Stimulated activated CD8-positive, alpha-beta memory T cell treated with anti-CD3 and anti-CD28 coated beads, Interleukin-12 subunit alpha, Interleukin-12 subunit beta, amount 100 ng/mL, for 1 hour (primary cell): ENCODE data around the gene ELP4.

ENCODE experiments used
- DNase-seq: peaks from one replicate; pipeline ENCODE4 v3.0.0-alpha.2; 2020; ENCODE audit warnings: low read depth

ELP4 gene

DNA sequence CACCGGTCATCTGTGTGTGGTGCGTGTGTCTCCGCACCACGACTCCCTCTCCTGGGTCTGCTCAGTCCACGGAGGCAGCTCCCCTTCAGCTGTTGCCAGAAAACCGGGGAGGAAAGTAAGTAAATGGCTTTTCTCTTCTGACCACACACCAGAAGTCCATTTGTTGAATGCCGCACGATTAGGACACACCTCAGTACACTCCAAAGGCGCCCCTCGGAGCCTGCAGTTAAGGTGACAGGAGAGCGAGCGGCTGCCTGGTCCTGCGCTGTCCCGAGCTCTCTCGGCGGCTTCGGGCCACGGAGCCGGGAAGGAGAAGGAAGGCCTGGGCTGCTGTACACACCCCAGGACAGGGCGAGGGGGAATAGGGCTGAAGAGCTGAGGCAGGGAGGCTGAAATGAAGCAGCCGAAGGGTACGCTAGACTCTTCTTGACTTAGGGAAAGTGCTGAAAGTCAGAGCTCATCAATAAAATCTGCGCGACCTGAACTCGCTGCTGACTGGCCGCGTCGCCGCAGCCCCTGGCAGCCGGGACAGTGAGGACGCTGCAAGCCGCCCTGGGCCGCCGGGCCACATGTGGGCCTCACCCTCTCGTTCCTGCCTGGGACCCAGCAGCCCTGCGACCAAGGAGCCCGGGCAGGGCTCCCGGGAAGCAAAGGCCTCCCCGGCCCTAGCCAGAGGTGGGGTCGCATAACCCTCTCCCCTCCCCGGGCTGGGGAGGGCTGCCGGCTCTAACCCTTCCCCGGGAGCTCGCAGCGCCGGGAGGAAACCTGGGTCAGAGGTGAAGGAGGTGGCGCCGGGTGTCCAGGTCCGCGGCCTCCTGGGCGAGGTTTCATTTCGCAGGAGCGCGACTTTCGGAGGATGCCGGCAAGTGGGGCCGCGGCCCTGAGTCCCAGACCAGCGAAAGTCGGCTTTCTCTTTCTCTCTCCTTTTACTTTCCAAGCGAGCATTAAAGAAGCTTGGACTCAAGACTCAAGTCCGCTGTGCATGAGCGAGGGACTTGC is 303.1 kb downstream of the ELP4 start:
- no peak for DNase-seq

DNA sequence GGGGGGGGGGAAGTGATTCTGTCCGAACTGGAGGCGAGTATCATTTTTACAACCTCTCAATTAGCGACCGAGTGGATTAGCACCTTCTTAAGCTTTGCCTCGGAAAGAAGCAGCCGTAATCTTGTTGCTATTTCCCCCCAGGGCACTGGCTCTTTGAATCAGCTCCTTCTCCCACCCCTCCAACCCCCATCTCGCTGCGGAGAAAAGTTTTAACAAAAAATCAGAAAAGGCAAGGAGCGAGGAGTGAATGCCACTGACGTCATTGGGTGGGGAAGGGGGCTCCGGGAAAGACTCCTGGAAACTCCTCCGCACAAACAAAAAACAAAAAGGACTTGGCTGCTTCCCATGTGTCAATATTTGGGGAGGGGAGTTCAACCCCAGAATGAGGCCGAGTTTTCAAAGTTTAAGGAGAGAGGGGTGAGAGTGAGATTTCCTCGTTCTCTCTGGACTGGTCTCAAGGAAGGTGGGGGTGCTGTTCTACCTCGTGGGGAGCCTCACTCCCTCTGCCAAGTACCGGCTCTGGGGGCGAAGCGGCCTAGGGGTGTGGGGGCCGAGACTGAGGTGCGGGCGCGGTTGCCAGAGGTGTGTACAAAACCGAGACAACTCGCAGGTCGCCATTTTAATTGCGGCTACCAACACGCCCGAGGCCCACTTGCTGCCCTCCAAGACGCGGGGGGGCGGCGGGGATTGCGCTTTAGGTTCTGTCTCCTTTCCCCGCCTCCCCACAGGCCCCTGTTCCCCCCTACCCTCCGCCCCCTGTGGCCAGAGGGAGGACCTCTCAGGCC is 304.0 kb downstream of the ELP4 start:
- DNase-seq = no peak

DNA sequence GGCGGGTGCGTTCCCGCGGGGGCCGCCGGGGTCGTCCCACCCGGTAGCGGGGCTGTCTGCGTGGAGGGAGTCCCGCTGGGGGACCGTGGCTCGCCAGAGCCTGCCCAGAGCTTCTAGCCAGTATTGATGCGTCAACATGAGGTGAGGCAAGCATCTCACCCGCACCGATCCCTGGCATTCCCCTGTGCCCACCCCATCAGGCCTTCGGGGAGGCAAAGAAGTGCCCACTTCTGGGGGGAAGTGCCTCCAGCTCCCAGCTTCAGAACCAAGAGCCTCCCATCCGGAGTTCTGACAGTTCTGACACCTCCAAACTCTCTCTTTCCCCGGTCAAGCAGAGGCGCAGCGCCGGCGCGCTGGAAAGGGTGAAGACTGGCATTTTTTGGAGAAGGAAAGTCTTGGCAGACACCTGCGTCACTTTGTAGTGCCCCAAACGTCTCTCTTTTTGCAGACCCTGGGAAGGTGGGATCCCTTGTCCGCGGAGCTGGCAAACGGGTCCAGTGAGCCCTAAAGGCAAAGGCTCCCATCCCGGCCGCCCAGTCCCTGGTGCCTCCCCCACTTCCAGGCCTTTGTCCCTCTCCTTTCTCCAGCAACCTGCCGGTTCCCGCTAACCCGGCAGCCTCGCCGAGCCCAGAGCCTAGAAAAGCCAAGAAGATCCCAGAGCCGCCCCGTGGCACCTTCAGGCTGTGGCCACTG is 304.8 kb downstream of the ELP4 start:
- DNase-seq = no peak

DNA sequence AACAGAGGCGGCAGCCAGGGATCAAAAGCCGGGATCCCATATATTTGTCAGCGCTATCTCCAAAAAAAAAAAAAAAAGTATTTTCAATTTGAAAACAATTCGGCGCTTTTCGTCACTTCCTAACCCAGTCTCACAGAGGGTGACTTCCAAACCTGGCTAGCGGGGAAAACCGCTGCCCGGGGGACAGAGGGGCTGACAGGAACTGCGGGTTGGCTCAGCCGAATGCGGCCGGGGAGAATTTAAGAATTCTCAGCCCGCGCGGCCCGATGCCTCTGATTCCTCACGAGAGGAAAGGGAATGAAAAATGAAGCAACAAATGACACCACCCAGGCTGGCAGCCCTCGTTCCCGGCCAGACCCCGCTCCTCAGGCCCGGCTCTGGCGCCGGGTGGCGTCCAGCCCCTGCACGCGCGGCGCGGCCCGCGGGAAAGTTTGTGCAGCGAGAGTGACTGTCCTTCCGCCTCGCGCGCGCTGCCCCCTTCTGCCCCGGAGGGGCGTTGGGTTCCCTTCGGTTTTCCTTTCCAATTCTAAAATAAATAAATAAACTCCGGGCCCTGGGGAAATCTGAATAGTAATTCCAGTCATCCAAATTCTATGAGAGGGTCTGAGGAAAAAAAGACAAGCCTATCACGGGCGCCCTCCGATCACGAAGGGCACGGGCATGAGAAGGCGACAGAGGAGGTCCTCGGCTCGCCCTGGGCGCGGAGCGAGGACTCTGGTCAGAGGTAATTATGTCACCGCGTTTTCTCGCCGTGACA is 306.3 kb downstream of the ELP4 start:
- no peak for DNase-seq

DNA sequence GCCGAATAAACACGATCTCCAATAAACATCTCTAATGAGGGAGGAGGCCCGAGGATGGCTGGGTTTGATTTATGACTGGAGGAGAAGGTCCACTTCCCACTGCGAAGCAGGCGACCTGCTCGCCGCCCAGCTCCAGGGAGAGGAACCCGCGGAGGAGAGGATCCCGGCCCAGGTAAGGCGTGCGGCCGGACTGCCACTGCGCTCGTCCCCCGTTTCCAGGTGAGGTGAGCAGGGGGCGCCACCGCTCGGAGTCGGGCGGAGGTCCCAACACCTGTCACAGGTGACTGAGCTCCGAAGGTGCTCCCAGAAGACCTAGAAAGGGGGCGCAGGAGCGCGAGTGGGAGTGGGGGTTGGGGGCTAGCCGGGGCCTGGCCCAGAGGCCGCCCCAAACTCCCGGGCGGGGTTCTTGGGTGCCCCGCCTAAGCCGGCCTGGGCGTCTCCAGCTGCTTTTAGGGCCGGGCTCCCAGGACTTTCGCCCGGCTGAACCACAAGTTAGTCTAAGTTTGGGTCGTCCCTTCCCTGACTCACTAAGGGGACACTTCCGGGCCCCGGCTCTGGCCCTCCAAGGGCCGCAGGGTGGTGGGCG is 307.0 kb downstream of the ELP4 start:
- no peak for DNase-seq

DNA sequence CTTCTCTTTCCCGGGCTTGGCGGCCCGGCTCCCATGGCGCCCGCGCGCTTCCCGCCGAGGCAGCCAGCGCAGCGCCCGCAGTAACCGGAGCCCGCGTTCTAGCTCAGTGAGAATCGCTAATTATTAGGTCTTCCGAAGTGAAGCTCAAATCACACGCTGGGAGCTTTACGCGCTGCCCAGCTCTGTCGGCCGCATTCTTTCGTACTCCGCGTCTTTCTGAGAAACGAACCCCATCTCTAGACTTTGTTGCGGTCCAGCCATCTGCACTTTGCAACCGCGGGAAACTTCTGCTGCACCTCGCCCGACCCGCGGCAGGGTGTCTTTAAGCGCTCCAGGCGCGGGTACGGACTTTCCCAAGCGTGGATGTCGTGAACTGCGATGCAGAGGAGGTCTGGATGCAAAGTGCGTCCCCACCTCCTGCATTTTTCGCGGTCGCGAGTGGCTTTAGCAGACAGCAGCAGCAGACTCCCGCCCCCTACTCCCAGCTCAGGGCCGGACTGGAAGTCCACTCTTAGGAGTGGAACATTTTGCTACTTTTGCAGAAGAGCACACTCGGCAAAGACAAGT is 307.6 kb downstream of the ELP4 start:
- DNase-seq = no peak

DNA sequence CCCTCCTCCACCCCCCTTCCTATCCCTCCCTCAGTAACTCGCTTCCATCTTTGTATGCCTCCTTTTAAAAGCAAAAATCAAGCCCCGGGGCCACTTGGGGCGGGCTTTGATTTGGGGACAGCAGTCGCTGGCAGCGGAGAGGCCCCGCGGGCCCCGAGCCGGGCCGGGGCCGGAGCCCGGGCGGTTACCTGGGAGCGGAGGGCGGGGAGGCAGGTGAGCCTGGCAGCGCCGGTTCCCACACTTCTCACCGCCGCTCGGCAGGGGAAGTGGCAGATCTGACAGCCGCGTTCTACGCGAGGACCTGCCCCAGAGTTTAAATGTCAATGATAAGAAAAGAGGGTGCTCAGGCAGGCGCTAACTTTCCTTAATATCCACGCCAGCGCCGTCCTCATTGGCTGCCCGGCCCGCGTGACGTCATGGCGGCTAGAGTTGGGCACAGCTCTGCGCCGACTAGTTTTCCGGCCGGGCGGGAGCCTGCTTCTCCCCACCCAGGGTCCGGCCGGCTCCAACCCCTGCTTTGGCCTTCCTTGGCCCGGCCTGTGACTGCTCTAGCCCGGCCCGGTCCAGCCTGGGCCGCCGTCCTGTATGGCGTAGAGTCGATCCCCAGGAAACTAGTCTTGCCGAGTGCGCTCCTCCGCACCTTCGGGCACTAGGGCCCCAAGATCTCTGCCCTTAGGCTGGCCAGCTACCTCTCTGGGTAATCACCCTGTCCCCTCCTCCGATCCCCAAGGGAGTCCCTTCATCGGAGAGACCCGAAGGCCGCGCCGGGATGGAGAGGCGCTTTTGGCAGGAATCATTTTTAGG is 308.3 kb downstream of the ELP4 start:
- no peak for DNase-seq

DNA sequence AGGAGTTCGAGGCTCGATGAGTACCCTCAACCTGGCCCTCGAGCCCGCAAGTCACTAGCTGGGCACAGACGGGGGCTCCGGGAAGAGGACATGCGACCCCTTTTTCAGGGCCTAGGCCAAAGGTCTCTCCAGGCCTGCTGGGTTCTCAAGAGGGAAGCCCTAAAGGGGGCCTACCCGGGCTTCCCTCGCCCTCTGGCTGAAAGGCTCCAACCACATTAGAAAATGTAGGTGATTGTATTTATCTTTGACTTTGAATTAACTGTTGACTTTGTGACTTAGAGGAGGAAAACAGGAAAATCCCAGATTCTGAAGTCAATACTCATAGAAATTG is 308.8 kb downstream of the ELP4 start:
- no peak for DNase-seq

DNA sequence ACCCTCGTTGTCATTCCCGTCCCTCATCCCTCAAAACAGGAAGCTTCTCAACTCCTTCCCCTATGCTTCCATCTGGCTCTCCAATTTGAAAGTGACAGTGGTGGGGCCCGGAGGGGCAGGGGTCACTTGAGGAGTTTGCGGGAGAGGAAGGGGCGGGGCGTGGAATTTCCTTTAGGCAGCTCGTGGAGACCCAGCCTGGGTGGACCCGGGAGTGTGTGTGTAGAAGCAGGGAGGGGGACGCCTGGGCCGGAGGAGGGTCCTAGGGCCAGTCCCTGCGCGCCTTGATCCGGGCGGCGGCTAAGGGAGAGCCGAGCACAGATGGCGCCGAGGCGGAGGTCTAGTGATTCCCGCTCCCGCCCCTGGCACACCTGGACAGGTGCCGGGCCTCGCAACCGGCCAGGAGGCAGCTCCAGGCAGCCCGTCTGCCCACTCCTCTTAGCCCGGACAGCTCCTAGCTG is 309.3 kb downstream of the ELP4 start:
- DNase-seq = no peak

DNA sequence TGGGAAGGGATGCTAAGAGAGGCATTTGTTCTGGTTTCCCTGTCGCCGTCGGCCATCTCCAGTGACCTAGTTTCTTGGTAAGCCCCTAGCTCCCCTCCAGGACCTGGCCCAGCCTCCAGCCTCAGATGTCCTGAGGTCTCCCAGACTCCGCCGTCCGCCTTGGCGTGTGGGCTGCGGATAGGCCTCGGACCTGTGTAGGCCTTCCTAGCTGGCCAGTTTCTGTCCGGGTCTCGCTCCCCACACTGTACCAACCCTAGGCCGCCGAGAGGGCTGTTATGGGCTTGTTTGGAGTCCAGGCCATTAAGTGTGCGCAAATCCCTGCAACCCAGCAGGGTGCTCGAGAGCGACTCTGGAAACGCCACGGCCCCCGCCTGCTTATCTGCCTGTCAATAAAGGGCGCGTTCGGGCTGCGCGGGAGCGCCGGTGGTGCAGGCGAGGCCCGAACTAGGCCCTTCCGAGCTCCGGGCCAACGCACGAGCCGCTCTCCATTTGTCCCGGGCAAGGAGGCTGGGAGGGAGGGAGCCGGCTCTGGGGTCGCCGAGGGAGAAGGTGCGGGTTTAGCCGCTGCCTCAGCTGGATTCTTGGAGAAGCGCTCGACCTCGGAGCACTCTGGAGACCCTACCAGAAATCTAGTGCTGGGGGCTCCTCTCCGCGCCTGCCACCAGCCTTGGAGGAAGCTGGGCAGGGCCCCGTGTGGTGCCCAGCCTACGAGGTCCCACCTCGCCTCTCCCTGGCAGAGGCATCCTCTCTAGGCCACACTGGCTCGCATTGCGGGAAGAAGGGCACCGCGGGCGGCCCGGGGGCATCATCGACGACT is 310.3 kb downstream of the ELP4 start:
- DNase-seq = no peak

DNA sequence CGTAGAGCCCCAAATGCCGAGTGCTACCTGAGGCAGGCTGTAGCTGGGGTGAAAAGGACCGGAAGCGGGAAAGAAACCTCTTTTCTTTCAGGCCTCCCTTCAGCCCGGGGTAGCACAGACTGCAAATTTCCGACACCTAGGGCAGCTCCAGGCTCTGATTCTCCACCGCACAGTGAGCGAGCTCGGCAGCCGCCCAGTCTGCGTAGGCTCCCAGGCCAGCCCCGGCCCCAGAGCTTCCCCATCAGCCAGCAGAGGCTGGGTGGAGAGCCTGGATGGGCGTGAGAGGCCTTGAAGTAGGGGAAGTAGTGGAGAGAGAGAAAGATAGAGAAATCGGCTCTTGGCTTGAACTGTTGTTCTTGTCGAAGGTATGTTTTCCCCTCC is 310.9 kb downstream of the ELP4 start:
- DNase-seq = no peak

DNA sequence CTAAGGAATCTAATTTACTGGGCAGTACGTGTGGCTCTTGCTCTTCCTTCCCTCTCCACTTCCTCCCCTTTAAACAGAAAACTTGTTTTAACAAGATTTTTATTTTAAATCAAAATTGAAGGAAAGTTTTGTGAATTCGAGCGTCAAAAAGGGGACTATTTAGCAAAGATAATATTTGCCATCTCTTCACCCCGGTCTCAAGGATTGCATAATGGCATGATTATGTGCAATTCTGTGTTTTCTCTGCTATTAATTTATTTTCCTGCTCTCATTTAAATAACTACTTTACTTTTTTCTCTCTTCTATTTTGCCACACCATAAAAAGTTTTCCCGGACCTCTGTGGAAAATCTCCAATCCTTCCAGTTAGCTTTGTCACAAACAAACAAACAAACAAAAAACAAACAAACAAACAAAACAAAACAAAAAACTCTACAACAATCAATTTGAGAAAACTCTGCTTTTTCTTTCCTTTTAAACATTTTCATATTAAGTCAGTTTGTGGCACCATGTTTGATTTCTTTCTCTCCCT is 311.7 kb downstream of the ELP4 start:
- DNase-seq = no peak

DNA sequence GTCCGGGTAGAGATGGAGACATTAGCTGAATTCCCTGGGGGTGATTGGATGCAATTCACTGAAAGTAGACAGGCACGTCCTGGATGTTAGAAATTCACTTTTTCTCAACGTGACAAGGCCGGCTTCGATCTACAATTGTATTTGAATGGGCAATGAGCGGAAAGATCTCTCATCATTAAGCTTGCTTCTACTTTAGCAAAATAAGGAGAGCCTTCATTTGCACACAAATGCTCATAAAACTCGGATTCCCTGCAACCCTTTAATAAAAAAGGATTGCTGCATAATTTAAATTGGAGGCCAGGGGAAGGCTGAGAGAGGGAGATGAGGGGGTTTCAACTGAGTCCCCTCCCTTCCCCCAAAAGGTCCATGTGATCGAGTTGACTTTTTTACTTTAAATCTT is 312.2 kb downstream of the ELP4 start:
- no peak for DNase-seq

DNA sequence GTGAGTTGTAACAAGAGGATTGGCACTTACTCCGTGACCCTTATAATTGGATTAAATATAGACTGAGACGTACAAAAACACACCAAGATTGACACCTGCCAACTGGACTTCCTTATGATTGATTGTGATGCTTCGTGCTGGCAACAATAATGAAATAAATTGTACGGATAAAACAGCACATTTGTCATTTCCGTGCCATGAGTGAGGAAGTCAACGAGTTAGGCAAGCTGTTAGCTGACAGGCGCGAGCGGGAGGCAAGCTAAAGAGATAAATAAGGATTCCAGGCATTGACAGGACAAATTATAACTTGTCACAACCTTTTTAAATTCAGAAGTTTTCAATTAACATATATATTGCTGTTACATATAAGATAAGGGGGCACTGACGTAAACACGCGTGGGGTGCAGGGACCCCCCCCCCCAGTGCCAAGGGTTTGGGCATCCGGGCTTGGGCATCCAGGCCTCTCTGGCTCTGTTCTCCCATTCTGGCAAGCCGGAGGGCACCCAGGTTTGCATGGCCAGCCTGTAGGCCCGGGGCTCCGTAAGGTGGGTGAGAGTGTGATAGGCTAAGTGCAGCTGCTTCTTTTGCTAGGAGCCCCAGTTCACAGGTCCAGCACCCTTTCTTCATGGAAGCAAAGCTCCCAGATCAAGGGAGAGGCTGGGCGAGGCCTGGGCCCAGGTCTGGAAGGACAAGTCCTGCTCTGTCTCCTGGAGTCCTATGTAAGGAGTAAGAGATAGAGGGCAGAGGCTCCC is 312.8 kb downstream of the ELP4 start:
- no peak for DNase-seq

DNA sequence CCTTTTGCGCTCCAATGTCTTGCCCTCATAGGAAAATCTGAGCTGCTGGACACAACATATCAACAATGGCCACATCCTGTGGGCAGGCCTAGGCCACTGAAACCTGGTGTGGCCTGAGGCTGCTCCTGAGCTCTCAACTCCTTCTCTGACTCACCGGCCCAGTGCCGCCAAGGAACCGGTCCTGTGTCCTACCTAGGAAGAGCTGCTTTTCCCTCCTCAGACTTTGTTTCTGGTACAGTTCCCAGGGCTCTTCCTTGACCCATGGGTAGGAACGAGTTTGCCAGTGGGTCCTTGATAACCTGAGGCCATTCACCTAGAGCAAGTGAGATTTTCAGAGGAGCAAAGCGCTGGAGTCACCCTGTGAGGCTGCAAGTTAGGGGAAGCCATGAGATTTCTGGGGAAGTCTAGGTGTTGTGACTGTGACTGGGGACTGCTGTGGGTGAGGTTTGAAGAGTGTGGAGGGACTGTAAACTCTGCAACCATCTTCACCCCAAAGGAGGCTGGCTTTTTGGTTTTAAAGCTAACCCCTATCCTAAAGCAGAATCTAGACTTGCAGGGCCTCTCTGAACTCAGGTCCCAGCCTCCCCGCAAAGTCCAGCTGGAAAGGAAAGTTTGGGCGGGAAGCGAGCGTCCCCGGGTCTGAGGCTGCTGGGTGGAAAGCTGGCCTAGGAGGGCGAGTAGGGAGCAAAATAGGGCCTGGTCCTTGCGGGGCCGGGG is 313.5 kb downstream of the ELP4 start:
- no peak for DNase-seq

DNA sequence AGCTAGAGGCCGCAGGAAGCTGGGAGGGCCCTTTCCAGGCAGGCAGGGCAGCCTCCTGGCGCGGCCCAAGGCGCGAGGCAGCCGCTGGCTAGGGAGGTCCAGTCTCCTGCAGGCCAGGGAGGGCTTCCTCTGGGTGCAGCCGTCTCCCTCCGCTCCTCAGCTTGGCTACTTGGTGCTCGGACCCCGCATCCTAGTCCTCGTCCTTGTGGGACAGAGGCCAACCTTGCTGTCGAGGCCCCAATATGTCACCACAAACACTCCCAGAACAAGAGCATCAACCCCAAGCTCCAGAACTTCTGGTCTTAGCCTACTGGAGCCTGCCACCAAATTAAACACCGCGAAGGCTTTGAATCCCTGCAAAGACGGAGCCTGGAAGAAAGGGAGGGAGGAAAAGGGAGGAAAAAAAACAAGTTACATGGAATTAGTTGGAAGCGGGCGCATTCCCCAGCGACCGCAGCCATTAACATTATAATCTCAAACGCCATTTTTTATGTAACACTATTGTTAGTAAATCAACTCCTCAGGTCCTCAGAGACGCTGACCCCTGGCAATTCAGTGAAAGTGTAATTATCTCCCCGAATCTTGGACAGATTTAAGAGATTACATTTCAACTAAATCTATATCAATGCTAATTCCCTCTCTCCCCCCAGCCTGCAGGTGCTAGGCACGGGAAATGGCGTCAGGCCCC is 314.2 kb downstream of the ELP4 start:
- no peak for DNase-seq

DNA sequence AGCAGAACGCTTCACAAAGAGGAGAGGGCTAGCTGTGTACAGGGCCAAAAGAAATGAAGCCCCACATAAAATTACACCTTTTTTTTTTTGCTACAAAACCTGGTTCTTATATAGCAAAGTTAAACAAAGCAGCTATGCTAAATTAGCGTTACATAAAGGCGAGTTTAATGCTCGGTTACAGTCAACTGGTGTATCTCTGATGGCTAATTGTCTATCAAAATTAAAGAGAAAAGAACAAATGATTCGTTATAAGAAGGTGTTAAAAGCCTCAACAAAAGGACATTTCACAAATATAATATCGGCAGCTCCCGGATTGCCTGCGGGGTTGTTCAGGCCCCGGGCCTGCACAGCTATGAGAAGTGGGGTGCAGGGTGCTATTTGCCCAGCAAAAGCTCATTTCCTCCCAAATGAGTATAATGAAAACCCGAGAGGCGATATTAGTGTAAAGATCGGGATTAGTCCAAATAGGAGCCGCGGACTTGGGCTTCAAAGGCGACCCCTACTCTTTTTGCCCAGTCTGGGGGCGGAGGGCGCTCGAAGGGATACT is 314.8 kb downstream of the ELP4 start:
- no peak for DNase-seq
